ENCODE data around the gene PPP2R2C. TPM values are rescaled to one million over a fixed set of nuclear protein-coding genes. Genes with fewer than 3 reads are reported as not detected.

Gene PPP2R2C
- total and polyA plus RNA-seq, 9 of the 15 experiments (the other 6 are each of a cell fraction or from before 2014, with no cell fraction given): 0.04 to 0.06 TPM; not detected in 7

GRCh38 chr4:6362243-6362885, 110.0 kb downstream of the PPP2R2C start:
- FAIRE-seq: no peak

More at GRCh38 chr4:6362243-6362885, 110.0 kb downstream of the PPP2R2C start:
- in situ Hi-C loops (cut with MboI): no loop called here
- 0% methylated on average over 7 of the region's 7 CpGs for WGBS (ENCODE audit: insufficient coverage, low coverage, missing lambda C conversion rate)
- no TSS peak for BruUV-seq (replicated peaks)
- H2AFZ ChIP-seq (ENCODE audit: low read depth, low read length): no peak overlapping the region
- H3K27me3 ChIP-seq (ENCODE audit: control insufficient read depth in 2 of 2, insufficient read depth in 2 of 2, low read length in 2 of 2): peaks cover 4 to 27% of the 10 kb centered on the region in 2 experiments; a peak in 4 of 5 replicates
- no peaks in the 10 kb centered on the region for H3K36me3 ChIP-seq (ENCODE audit: control insufficient read depth, insufficient read depth, low read length)
- ChIA-PET POLR2A (no interaction called here), CTCF (ENCODE audit: low intra/inter-chr PET ratio) (no interaction called here)
- no peak for TF ChIP-seq ZSCAN29 (IDR thresholded peaks at IDR 0.05)
- TF ChIP-seq JUND (IDR thresholded peaks at IDR 0.05; ENCODE audit: borderline replicate concordance, low read depth, low read length): no peak
- no peak for TF ChIP-seq JUND (tag; IDR thresholded peaks at IDR 0.05; ENCODE audit: borderline replicate concordance, low read depth, low read length)
- TF ChIP-seq ZBTB5 (IDR thresholded peaks at IDR 0.05): no peak
- intact Hi-C loops (cut with micrococcal nuclease): no loop called here
- H3K79me2 ChIP-seq (ENCODE audit: control insufficient read depth, insufficient read depth, low read length): no peaks in the 10 kb centered on the region
- no peaks in the 10 kb centered on the region for H3K9me3 ChIP-seq (replicated peaks; ENCODE audit: control insufficient read depth, insufficient read depth, low read depth, low read length)
- ATAC-seq (no peak), DNase-seq (ENCODE audit: extremely low read depth in 1 of 4, low spot score in 3 of 4) (no peak)
- no peaks in the 10 kb centered on the region; the same call in 1 of the 2 replicates for H4K20me1 ChIP-seq (replicated peaks; ENCODE audit: control insufficient read depth, insufficient read depth, low read length)
- H3K9me1 ChIP-seq (ENCODE audit: control insufficient read depth, insufficient read depth, low read length): peaks cover 2% of the 10 kb centered on the region
- no peaks in the 10 kb centered on the region for H3K4me1 ChIP-seq (replicated peaks in 1 of 2; ENCODE audit: control insufficient read depth in 2 of 2, insufficient read depth in 2 of 2, low read length in 2 of 2)
- H3K9ac ChIP-seq (ENCODE audit: insufficient read depth in 1 of 2, low read depth in 2 of 2, low read length in 2 of 2): no peak overlapping the region
- no peak overlapping the region for H3K27ac ChIP-seq (ENCODE audit: extremely low read depth, low read depth, low read length)
- H3K4me2 ChIP-seq (ENCODE audit: insufficient read depth, low read length): no peak overlapping the region
- H3K4me3 ChIP-seq: no peak overlapping the region
